GM11168 (cell line): ENCODE results near the gene MAD1L1.

Source experiments
- in situ Hi-C: fragments of 300-500 bp; cut with MboI; formaldehyde crosslinking; loops from one replicate; pipeline ENCODE4 v1.12.0; 2022; ENCODE audit warnings: low sequenced_read_pairs; ENCODE audit not compliant: unreplicated experiment

Gene MAD1L1

DNA sequence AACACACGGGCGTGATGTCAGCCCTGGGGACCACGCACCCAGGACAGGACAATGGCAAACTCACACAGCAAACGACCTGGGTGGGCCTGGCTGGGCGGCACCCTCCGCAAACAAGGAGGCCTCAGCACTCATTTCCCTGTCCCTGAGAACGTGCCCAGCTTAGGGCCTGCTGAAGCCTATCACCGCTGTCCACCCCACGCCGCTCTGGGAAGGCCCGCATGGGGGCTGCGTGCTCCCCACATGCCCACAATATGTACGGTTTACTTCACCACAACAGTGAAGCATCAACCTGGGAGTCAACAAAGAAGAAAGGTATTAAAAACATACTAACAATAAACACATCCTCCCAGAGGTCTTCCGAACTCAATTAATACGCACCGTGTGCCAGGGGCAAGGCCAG is 12.2 kb downstream of the MAD1L1 start:
- in situ Hi-C loops: no loop called here

DNA sequence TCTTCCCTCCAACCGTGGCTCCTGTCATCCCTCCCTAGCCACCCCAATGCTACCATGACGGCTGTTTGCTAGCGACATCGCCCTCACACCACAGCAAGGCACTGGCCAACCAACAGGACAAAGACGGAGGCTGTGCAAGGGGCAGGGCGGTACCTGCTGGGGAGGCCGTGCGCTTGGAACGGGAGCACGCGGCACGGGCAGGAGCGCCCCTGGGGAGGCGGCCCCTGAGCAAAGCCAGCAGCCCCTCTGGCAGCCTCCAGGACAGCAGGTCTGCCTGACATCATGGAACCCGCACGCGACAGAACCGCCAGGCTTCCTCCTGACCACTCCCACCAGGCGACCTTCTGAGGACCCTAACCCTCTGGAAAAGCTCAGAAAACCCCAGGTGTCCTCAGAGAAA is 12.7 kb downstream of the MAD1L1 start:
- in situ Hi-C loops: no loop called here

GRCh38 chr7:2219606-2220005 is 13.1 kb downstream of the MAD1L1 start:
- in situ Hi-C loops: no loop called here

- in situ Hi-C loops: no loop called here
These were observed 13.6 kb downstream of the MAD1L1 start for GRCh38 chr7:2219136-2219535.

- in situ Hi-C loops: no loop called here
These were observed 14.3 kb downstream of the MAD1L1 start for GRCh38 chr7:2218444-2218785.

- in situ Hi-C loops: no loop called here
These were observed 14.9 kb downstream of the MAD1L1 start for GRCh38 chr7:2217716-2218443.

DNA sequence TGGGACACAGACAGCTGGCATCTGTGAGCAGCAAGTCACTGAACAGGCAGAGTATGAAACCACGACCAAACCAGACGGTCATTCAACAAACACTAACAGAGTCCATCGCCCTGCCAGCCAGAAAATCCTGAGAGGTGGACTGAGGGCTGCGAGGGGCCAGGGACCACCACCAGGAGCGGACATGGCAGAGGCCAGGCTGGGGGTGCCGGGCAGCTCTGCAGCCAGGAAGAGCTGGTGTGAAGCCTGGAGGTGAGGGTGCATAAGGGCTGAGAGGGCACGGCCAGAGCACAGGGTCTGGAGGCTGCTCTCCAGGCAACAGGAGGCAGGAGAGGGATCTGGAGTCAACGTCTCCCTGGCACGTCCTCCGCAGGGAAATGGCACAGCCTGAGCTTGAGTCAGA is 15.5 kb downstream of the MAD1L1 start:
- in situ Hi-C loops: no loop called here

DNA sequence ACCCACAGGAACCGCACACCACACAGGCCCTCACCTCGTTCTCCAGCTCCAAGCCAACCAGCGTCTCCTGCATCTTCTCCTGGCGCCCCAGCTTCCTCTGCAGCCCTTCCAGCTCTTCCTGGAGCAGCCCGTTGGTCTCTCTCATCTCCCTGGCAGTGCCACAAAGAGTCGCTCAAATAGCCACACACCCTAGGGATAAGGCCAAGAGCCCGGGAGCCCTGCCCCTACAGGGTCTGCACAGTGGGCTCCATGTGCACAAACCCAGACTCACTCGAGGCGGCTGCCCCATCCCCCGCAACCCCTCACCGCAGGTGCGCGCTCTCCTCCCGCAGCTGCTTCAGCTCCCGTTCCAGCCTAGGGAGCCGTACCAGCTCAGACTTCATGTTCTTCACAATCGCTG is 16.9 kb downstream of the MAD1L1 start:
- in situ Hi-C loops: no loop called here

- in situ Hi-C loops: no loop called here
These were observed 18.1 kb downstream of the MAD1L1 start for GRCh38 chr7:2214636-2215035.

- in situ Hi-C loops: no loop called here
These were observed 19.1 kb downstream of the MAD1L1 start for GRCh38 chr7:2213551-2214215.

GRCh38 chr7:2212906-2213305 is 19.8 kb downstream of the MAD1L1 start:
- in situ Hi-C loops: no loop called here

GRCh38 chr7:2211926-2212325 is 20.8 kb downstream of the MAD1L1 start:
- in situ Hi-C loops: no loop called here

GRCh38 chr7:2211259-2211880 is 21.4 kb downstream of the MAD1L1 start:
- in situ Hi-C loops: no loop called here

DNA sequence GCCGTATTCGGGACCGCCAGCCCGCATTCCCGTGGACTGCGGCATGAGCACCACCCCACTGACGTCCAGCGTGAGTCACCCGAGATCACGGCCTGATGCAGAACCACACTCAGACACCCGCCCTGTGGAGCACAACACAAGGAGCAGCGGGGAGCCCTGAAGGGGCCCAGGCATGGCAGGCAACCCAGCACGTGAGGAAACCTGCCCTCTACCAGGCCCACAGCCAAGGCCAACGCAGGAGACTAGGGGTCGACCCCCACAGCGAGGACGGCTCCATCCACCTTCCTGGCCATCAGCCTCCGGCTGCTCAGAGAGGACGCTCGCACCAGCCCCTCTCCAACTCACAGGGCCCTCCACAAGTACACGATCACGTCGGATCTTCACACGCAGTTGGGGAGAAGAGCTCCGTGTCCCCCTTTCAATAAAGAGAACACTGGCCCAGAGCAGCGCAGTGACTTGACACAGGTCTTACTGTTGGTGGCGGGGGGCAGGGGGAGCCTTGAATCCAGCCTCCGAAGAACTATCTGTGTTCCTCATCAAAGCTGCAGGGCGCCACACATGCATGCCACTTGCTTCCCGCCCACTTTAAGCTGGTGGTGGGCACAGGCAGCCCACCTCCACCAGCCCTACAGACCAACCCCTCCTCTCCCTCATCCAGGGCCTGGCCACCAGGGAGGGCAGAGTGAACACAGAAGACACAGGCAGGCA is 22.0 kb downstream of the MAD1L1 start:
- in situ Hi-C loops: no loop called here

GRCh38 chr7:2209961-2210323 is 22.8 kb downstream of the MAD1L1 start:
- in situ Hi-C loops: no loop called here

GRCh38 chr7:2209146-2209960 is 23.4 kb downstream of the MAD1L1 start:
- in situ Hi-C loops: no loop called here

DNA sequence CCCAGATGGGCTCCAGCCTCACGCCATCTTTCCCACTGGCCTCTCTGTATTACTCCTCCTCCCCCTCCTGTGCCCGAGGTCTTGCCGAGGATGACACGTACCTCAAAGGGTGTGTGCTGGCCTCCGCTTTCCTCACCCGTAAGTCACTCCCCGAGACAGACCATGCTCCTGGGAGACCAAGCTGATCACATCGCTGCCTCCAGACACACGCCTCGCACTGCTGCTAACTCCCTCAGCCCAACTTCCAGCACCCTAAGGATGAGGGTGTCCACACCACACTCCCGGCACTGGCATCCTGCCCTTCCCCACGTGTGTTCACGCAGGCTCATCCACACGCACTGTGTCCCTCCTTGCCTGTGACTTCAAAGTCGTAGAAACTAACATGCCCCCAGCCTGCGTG is 24.0 kb downstream of the MAD1L1 start:
- in situ Hi-C loops: no loop called here

DNA sequence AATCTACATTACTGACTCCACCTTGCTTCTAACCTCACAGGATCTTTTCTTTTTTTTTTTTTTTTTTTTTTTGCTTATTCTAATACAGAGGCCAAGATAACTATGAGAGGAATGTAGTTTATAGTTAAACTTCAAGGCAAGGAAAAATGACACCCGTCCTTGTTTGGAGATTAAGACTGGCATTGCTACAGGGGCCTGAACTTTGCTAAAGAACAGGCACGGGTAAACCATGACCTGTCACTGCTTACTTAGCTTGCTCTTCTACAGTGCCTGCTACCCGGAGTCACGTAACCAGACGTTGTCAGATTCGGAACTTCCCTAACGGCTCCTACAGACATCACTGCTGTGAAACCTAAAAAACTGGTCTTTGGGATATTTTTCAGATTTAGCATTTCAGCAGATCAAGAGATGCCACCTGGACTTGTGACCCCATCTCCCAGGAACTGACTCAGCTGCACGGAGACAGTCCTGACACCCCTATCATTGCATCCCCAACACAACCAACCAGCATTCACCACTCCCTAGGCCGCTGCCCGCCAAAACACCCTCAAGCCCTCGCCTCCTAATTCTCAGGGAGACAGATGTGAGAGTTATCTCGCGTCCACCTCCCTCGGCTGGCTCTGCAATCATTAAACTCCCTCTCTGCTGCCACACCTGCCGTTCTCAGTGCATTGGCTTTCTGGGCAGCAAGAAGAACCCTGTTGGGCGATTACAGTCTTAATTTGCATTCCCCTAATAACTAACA is 27.5 kb downstream of the MAD1L1 start:
- in situ Hi-C loops: no loop called here

DNA sequence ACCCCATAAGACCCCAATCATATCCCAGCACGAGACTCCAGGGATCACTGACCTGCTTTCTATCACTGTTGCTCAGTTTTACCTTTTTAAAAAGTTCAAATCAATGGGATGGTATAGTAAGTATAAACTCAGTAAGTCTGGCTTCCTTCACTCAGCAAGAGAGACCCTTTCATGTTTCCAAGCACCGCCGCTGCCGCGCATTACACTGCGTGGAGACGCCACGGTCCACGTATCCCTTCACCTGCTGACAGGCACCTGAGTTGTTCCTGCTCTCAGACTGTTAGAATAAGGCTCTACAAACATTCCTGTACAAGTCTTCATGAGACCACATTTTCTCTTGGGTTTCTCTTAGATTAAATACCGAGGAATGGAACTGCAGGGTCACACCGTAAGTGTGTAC is 28.3 kb downstream of the MAD1L1 start:
- in situ Hi-C loops: no loop called here
